HEK293 (cell line): ENCODE results near the gene C19orf47.

Source experiments
- GLI2 ChIP-seq: fragments of 450-650 bp; formaldehyde crosslinking; IDR thresholded peaks from 2 replicates; pipeline ENCODE4; 2017; ENCODE audit warnings: missing biosample characterization, missing genetic modification characterization, low read depth, borderline replicate concordance
- PRDM1 ChIP-seq: fragments of 450-650 bp; formaldehyde crosslinking; IDR thresholded peaks from 2 replicates; pipeline ENCODE4; 2016; ENCODE audit warnings: missing biosample characterization, missing genetic modification characterization
- REPIN1 ChIP-seq: fragments of 450-650 bp; formaldehyde crosslinking; IDR thresholded peaks from 2 replicates; pipeline ENCODE4 v1.5.1; 2017; ENCODE audit warnings: missing biosample characterization, missing genetic modification characterization, low read depth
- SALL2 ChIP-seq: fragments of 450-650 bp; formaldehyde crosslinking; IDR thresholded peaks from 2 replicates; pipeline ENCODE4 v1.5.0; 2017; ENCODE audit warnings: missing biosample characterization, mild to moderate bottlenecking, missing genetic modification characterization, borderline replicate concordance
- SCRT2 ChIP-seq: fragments of 450-650 bp; formaldehyde crosslinking; IDR thresholded peaks from 2 replicates; pipeline ENCODE4 v1.5.1; 2016; ENCODE audit warnings: missing biosample characterization, missing genetic modification characterization
- ZBTB1 ChIP-seq: fragments of 450-650 bp; formaldehyde crosslinking; IDR thresholded peaks from 2 replicates; pipeline ENCODE4 v1.5.1; 2016; ENCODE audit warnings: missing biosample characterization, missing genetic modification characterization
- ZBTB20 ChIP-seq: fragments of 450-650 bp; formaldehyde crosslinking; IDR thresholded peaks from 2 replicates; pipeline ENCODE4 v1.5.1; 2016; ENCODE audit warnings: missing biosample characterization, missing genetic modification characterization
- ZBTB7A ChIP-seq: fragments of 450-650 bp; formaldehyde crosslinking; IDR thresholded peaks from 2 replicates; pipeline ENCODE4 v1.5.1; 2016; ENCODE audit warnings: low read depth, missing biosample characterization, missing genetic modification characterization
- ZFP69B ChIP-seq: fragments of 450-650 bp; formaldehyde crosslinking; IDR thresholded peaks from 2 replicates; pipeline ENCODE4 v1.5.1; 2016; ENCODE audit warnings: missing biosample characterization, missing genetic modification characterization
- ZNF16 ChIP-seq: fragments of 450-650 bp; formaldehyde crosslinking; IDR thresholded peaks from 2 replicates; pipeline ENCODE4 v1.5.1; 2016; ENCODE audit warnings: low read depth, missing biosample characterization, missing genetic modification characterization
- ZNF221 ChIP-seq: fragments of 450-650 bp; formaldehyde crosslinking; IDR thresholded peaks from 2 replicates; pipeline ENCODE4 v1.5.1; 2017; ENCODE audit warnings: missing biosample characterization, missing genetic modification characterization, borderline replicate concordance
- ZNF223 ChIP-seq: fragments of 450-650 bp; formaldehyde crosslinking; IDR thresholded peaks from 2 replicates; pipeline ENCODE4 v1.5.1; 2016; ENCODE audit warnings: missing biosample characterization, missing genetic modification characterization
- ZNF292 ChIP-seq: fragments of 450-650 bp; formaldehyde crosslinking; IDR thresholded peaks from 2 replicates; pipeline ENCODE4 v1.5.1; 2016; ENCODE audit warnings: low read depth, missing biosample characterization, missing genetic modification characterization, borderline replicate concordance
- ZNF302 ChIP-seq: fragments of 450-650 bp; formaldehyde crosslinking; IDR thresholded peaks from 2 replicates; pipeline ENCODE4 v1.5.1; 2016; ENCODE audit warnings: missing biosample characterization, missing genetic modification characterization, low read depth
- ZNF350 ChIP-seq: fragments of 450-650 bp; formaldehyde crosslinking; IDR thresholded peaks from 2 replicates; pipeline ENCODE4 v1.5.0; 2017; ENCODE audit warnings: missing biosample characterization, mild to moderate bottlenecking, missing genetic modification characterization
- ZNF416 ChIP-seq: fragments of 450-650 bp; formaldehyde crosslinking; IDR thresholded peaks from 2 replicates; pipeline ENCODE4 v1.5.1; 2016; ENCODE audit warnings: missing biosample characterization, missing genetic modification characterization
- ZNF544 ChIP-seq: fragments of 450-650 bp; formaldehyde crosslinking; IDR thresholded peaks from 2 replicates; pipeline ENCODE4 v1.5.0; 2017; ENCODE audit warnings: missing biosample characterization, missing genetic modification characterization
- ZNF658 ChIP-seq: fragments of 450-650 bp; formaldehyde crosslinking; IDR thresholded peaks from 2 replicates; pipeline ENCODE4; 2016; ENCODE audit warnings: missing biosample characterization, missing genetic modification characterization
- ZNF701 ChIP-seq: fragments of 450-650 bp; formaldehyde crosslinking; IDR thresholded peaks from 2 replicates; pipeline ENCODE4 v1.5.1; 2016; ENCODE audit warnings: missing biosample characterization, missing genetic modification characterization
- ZNF791 ChIP-seq: fragments of 450-650 bp; formaldehyde crosslinking; IDR thresholded peaks from 2 replicates; pipeline ENCODE4 v1.5.1; 2016; ENCODE audit warnings: missing biosample characterization, missing genetic modification characterization
- ZNF843 ChIP-seq: fragments of 450-650 bp; formaldehyde crosslinking; IDR thresholded peaks from 2 replicates; pipeline ENCODE4 v1.5.1; 2016; ENCODE audit warnings: missing biosample characterization, missing genetic modification characterization
- TF ChIP-seq, protein P1 (sequence below): fragments of 450-650 bp; formaldehyde crosslinking; IDR thresholded peaks from 2 replicates; pipeline ENCODE4 v1.5.1; 2017; ENCODE audit warnings: missing biosample characterization, missing genetic modification characterization
- TF ChIP-seq, protein P2 (sequence below): fragments of 450-650 bp; IDR thresholded peaks from 2 replicates; pipeline ENCODE4 v1.5.1; 2018; ENCODE audit warnings: missing biosample characterization, missing genetic modification characterization
- TF ChIP-seq, protein P3 (sequence below): fragments of 450-650 bp; formaldehyde crosslinking; IDR thresholded peaks from 2 replicates; pipeline ENCODE4 v1.5.1; 2017; ENCODE audit warnings: missing biosample characterization, missing genetic modification characterization
- TF ChIP-seq, protein P4 (sequence below): fragments of 450-650 bp; formaldehyde crosslinking; IDR thresholded peaks from 2 replicates; pipeline ENCODE4 v1.5.1; 2016; ENCODE audit warnings: missing biosample characterization, missing genetic modification characterization
- TF ChIP-seq, protein P5 (sequence below): fragments of 450-650 bp; formaldehyde crosslinking; IDR thresholded peaks from 2 replicates; pipeline ENCODE4 v1.5.1; 2016; ENCODE audit warnings: missing biosample characterization, missing genetic modification characterization
- TF ChIP-seq, protein P6 (sequence below): fragments of 450-650 bp; formaldehyde crosslinking; IDR thresholded peaks from 2 replicates; pipeline ENCODE4 v1.5.1; 2017; ENCODE audit warnings: missing biosample characterization, missing genetic modification characterization
- TF ChIP-seq, protein P7 (sequence below): fragments of 450-650 bp; formaldehyde crosslinking; IDR thresholded peaks from 2 replicates; pipeline ENCODE4 v1.5.1; 2016; ENCODE audit warnings: missing biosample characterization, missing genetic modification characterization, low read depth

C19orf47 gene

DNA sequence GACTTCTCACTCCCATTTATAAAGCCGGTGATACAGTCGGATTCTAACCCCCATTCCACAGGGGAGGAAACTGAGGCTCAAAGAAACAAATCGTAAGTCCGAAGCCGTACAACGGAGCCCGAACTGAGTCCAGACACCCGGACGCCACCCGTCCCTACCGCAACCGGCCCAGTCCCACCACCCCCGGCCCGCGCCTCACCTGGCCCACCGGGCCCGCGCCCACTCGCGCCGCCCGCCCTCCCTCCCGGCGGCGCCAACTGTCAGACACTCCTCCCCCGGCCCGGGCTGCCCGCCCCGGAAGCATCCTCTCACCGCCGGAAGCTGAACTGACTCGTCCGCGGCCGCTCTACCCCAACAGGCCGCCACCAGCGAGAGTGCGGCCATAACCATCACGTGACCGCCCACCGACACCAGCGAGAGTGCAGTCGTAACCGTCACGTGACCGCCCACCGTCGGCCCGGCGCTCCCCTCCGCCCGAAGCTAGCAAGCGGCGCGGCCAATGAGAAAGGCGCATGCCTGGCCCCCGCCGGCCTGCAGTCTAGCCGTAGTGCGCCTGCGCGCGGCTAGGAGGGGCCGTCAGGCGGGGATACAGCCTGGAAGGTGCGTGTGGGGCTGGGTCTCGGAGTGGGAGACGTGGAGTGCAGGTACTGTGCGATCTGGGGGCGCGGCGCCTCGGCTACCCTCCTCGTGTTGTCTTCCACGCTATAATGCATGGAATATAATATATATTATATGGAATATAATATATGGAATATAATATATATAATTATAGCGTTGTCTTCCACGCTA, at the start of gene C19orf47, which contains the start of gene PLD3 (continued):
- no peak; the same call in 1 of the 2 replicates for TF ChIP-seq ZNF223
- TF ChIP-seq ZNF544 (tag by site-specific recombination) = no peak
- peak; percentile 71 for TF ChIP-seq ZFP69B (tag by site-specific recombination)
- peak; percentile 99 for TF ChIP-seq PRDM1
- TF ChIP-seq, protein P1, sequence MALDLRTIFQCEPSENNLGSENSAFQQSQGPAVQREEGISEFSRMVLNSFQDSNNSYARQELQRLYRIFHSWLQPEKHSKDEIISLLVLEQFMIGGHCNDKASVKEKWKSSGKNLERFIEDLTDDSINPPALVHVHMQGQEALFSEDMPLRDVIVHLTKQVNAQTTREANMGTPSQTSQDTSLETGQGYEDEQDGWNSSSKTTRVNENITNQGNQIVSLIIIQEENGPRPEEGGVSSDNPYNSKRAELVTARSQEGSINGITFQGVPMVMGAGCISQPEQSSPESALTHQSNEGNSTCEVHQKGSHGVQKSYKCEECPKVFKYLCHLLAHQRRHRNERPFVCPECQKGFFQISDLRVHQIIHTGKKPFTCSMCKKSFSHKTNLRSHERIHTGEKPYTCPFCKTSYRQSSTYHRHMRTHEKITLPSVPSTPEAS (tag by site-specific recombination) = no peak
- TF ChIP-seq ZNF791 (tag by site-specific recombination) = peak; percentile 7; the same call in 1 of the 2 replicates
- peak; percentile 93; the same call in 1 of the 2 replicates for TF ChIP-seq REPIN1 (tag by site-specific recombination)
- peak; percentile 50; the same call in 1 of the 2 replicates for TF ChIP-seq SCRT2 (tag by site-specific recombination)
- peak; percentile 98 for TF ChIP-seq ZBTB7A (tag by site-specific recombination)
- TF ChIP-seq, protein P2, sequence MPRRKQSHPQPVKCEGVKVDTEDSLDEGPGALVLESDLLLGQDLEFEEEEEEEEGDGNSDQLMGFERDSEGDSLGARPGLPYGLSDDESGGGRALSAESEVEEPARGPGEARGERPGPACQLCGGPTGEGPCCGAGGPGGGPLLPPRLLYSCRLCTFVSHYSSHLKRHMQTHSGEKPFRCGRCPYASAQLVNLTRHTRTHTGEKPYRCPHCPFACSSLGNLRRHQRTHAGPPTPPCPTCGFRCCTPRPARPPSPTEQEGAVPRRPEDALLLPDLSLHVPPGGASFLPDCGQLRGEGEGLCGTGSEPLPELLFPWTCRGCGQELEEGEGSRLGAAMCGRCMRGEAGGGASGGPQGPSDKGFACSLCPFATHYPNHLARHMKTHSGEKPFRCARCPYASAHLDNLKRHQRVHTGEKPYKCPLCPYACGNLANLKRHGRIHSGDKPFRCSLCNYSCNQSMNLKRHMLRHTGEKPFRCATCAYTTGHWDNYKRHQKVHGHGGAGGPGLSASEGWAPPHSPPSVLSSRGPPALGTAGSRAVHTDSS (tag by site-specific recombination) = no peak
- TF ChIP-seq, protein P3, sequence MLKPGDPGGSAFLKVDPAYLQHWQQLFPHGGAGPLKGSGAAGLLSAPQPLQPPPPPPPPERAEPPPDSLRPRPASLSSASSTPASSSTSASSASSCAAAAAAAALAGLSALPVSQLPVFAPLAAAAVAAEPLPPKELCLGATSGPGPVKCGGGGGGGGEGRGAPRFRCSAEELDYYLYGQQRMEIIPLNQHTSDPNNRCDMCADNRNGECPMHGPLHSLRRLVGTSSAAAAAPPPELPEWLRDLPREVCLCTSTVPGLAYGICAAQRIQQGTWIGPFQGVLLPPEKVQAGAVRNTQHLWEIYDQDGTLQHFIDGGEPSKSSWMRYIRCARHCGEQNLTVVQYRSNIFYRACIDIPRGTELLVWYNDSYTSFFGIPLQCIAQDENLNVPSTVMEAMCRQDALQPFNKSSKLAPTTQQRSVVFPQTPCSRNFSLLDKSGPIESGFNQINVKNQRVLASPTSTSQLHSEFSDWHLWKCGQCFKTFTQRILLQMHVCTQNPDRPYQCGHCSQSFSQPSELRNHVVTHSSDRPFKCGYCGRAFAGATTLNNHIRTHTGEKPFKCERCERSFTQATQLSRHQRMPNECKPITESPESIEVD (tag by site-specific recombination) = no peak; the same call in 1 of the 2 replicates
- TF ChIP-seq ZNF221 (tag by site-specific recombination) = peak; percentile 95; the same call in 1 of the 2 replicates
- no peak for TF ChIP-seq ZNF701 (tag by site-specific recombination)
- peak; percentile 93; the same call in 1 of the 2 replicates for TF ChIP-seq ZNF292
- peak; percentile 93 for TF ChIP-seq ZNF843 (tag by site-specific recombination)
- TF ChIP-seq SALL2 (tag by site-specific recombination) = no peak
- TF ChIP-seq ZBTB1 = no peak; the same call in 1 of the 2 replicates
- TF ChIP-seq, protein P4, sequence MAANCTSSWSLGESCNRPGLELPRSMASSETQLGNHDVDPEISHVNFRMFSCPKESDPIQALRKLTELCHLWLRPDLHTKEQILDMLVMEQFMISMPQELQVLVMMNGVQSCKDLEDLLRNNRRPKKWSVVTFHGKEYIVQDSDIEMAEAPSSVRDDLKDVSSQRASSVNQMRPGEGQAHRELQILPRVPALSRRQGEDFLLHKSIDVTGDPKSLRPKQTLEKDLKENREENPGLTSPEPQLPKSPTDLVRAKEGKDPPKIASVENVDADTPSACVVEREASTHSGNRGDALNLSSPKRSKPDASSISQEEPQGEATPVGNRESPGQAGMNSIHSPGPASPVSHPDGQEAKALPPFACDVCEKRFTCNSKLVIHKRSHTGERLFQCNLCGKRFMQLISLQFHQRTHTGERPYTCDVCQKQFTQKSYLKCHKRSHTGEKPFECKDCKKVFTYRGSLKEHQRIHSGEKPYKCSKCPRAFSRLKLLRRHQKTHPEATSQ (tag by site-specific recombination) = peak; percentile 87
- TF ChIP-seq, protein P5, sequence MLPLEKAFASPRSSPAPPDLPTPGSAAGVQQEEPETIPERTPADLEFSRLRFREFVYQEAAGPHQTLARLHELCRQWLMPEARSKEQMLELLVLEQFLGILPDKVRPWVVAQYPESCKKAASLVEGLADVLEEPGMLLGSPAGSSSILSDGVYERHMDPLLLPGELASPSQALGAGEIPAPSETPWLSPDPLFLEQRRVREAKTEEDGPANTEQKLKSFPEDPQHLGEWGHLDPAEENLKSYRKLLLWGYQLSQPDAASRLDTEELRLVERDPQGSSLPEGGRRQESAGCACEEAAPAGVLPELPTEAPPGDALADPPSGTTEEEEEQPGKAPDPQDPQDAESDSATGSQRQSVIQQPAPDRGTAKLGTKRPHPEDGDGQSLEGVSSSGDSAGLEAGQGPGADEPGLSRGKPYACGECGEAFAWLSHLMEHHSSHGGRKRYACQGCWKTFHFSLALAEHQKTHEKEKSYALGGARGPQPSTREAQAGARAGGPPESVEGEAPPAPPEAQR (tag by site-specific recombination) = 0 out of 2 replicates have a peak, but pooled peaks have one; percentile 41
- TF ChIP-seq, protein P6, sequence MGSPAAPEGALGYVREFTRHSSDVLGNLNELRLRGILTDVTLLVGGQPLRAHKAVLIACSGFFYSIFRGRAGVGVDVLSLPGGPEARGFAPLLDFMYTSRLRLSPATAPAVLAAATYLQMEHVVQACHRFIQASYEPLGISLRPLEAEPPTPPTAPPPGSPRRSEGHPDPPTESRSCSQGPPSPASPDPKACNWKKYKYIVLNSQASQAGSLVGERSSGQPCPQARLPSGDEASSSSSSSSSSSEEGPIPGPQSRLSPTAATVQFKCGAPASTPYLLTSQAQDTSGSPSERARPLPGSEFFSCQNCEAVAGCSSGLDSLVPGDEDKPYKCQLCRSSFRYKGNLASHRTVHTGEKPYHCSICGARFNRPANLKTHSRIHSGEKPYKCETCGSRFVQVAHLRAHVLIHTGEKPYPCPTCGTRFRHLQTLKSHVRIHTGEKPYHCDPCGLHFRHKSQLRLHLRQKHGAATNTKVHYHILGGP (tag by site-specific recombination) = no peak
- no peak; the same call in 1 of the 2 replicates for TF ChIP-seq ZNF302 (tag by site-specific recombination)
- no peak for TF ChIP-seq ZNF416 (tag by site-specific recombination)
- TF ChIP-seq ZNF350 (tag by site-specific recombination) = no peak
- no peak for TF ChIP-seq ZNF16 (tag by site-specific recombination)
- TF ChIP-seq ZNF658 (tag by site-specific recombination) = no peak
- TF ChIP-seq, protein P7, sequence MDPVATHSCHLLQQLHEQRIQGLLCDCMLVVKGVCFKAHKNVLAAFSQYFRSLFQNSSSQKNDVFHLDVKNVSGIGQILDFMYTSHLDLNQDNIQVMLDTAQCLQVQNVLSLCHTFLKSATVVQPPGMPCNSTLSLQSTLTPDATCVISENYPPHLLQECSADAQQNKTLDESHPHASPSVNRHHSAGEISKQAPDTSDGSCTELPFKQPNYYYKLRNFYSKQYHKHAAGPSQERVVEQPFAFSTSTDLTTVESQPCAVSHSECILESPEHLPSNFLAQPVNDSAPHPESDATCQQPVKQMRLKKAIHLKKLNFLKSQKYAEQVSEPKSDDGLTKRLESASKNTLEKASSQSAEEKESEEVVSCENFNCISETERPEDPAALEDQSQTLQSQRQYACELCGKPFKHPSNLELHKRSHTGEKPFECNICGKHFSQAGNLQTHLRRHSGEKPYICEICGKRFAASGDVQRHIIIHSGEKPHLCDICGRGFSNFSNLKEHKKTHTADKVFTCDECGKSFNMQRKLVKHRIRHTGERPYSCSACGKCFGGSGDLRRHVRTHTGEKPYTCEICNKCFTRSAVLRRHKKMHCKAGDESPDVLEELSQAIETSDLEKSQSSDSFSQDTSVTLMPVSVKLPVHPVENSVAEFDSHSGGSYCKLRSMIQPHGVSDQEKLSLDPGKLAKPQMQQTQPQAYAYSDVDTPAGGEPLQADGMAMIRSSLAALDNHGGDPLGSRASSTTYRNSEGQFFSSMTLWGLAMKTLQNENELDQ = no peak
- peak; percentile 20 for TF ChIP-seq ZBTB20
- no peak for TF ChIP-seq GLI2
